Activated CD8-positive, alpha-beta memory T cell treated with anti-CD3 and anti-CD28 coated beads, Interleukin-2, amount 10 ng/mL, durations not matched to agents 7 days and 5 days (primary cell): ENCODE data around the gene KCNN1. TPM values are rescaled to one million over a fixed set of nuclear protein-coding genes. Genes with fewer than 3 reads are reported as not detected.
"Not testable (repeated sequence)": the region's sequence is repeated elsewhere in the genome, so short reads cannot be mapped to it uniquely, and the experiment has no call there.

ENCODE experiments used
- ATAC-seq: fragments of 150-1000 bp; cut with Tn5 transposase; one replicate; pipeline ENCODE4 v1.10.0; 2021; ENCODE audit warnings: moderate library complexity
- CTCF ChIA-PET: fragments of 350-600 bp; sonication (Branson Sonifier 250); formaldehyde crosslinking; loops from one replicate; lab custom pipeline; 2021; ENCODE audit warnings: antibody characterized with exemption; lab: Charles Lee
- DNase-seq: peaks from one replicate; pipeline ENCODE4 v3.0.0-alpha.2; 2020
- H3K27ac Mint-ChIP-seq: one replicate; pipeline ENCODE4 v1.8.0; 2021; ENCODE audit warnings: mild to moderate bottlenecking, mixed read lengths
- H3K27me3 Mint-ChIP-seq: one replicate; pipeline ENCODE4 v1.8.0; 2021; ENCODE audit warnings: mixed read lengths
- H3K36me3 Mint-ChIP-seq: one replicate; pipeline ENCODE4 v1.8.0; 2021; ENCODE audit warnings: mild to moderate bottlenecking, mixed read lengths
- H3K4me1 Mint-ChIP-seq: one replicate; pipeline ENCODE4 v1.8.0; 2021; ENCODE audit warnings: mixed read lengths
- H3K4me3 Mint-ChIP-seq: one replicate; pipeline ENCODE4 v1.8.0; 2021; ENCODE audit warnings: mild to moderate bottlenecking, moderate library complexity, mixed read lengths
- H3K9me3 Mint-ChIP-seq: one replicate; pipeline ENCODE4 v1.8.0; 2022; ENCODE audit warnings: low read depth, mixed read lengths
- total RNA-seq, 2 experiments: library from RNA; stranded (reverse); gene quantifications; one replicate each; pipeline ENCODE4 v1.2.3, GENCODE V29; 2021

Gene KCNN1
- total RNA-seq, 2 experiments from 2014 or later, result 0.21 TPM; not detected in 1

DNA sequence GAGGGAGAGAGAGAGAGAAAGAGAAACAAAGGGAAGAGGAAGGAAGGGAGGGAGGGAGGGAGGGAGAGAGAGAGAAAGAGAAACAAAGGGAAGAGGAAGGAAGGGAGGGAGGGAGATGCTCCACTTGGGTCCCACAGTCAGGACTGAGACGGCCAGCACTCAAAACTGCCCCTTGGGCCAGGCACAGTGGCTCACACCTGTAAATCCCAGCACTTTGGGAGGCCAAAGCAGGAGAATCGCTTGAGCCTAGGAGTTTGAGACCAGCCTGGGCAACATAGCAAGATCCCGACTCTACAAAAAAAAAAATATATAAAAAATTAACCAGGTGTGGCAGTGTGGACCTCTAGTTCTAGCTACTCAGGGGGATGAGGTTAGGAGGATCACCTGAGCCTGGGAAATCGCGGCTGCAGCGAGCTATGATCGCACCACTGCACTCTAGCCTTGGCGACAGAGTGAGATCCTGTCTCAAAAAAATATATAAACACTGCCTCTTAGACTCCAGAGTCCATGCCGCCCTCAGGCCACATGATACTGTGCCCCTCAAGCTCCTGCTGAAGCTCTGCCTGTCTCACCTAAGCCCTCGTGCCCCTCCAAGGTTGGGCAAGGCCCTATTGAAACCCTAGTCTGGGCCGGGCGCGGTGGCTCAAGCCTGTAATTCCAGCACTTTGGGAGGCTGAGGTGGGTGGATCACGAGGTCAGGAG lies 49.5 kb downstream of the KCNN1 start:
- Mint-ChIP-seq H3K36me3 (peaks cover 24% of the 10 kb centered on the region), H3K27ac (no peak overlapping the region), H3K9me3 (no peaks in the 10 kb centered on the region), H3K27me3 (no peaks in the 10 kb centered on the region), H3K4me3 (no peak overlapping the region), H3K4me1 (peaks cover 49% of the 10 kb centered on the region)
- ATAC-seq, result no peak
- CTCF ChIA-PET, result interaction anchor here (1.3 to 9.0 kb wide), 3 partner anchors 8 to 35 kb away, joined by 3 to 35 read pairs (median 4); partner anchors contain the start of gene ARRDC2
- no peak for DNase-seq

DNA sequence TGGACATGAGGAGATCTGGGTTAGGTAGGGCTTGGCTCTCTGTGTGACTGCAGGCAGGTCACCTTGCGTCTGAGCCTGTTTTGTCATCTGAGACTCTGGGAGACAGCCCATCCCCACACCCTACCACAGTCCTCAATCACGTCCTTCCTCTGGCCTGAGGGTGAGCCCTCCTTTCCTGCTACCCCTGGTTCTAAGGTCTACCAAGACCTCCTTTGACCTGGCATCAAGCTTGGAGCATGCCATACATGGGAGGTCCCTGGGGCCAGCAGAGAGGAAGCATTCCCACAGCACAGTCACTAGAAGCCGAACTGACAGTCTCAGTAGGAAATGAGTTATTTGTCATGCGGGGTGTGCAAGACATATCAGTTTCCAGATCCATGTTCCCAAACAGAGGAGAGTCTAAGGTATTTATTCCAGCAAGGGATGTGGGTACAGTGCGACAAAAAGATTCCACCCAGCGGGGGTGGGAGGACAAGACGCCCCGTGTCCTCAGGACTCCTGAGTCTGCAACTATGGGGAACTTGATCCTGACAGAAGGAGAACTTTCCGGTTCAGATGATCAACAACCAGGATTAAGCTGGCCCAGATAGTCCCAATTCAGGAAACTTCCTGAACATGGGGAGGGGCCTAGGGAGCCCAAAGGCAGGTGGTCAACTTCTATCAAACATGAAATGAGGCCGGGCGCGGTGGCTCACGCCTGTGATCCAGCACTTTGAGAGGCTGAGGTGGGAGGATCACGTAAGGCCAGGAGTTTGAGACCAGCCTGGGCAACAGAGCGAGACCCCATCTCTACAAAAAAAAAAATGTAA lies 50.6 kb downstream of the KCNN1 start:
- H3K36me3 Mint-ChIP-seq, result peaks cover 22% of the 10 kb centered on the region
- DNase-seq, result no peak
- no peaks in the 10 kb centered on the region for H3K27me3 Mint-ChIP-seq
- no peak overlapping the region for H3K4me3 Mint-ChIP-seq
- no peak overlapping the region for H3K27ac Mint-ChIP-seq
- H3K4me1 Mint-ChIP-seq, result peaks cover 58% of the 10 kb centered on the region
- CTCF ChIA-PET, result interaction anchor here (1.5 to 9.0 kb wide), 2 partner anchors 9 to 27 kb away, joined by 5 to 35 read pairs; partner anchors contain the start of gene ARRDC2
- ATAC-seq, result no peak
- no peaks in the 10 kb centered on the region for H3K9me3 Mint-ChIP-seq

DNA sequence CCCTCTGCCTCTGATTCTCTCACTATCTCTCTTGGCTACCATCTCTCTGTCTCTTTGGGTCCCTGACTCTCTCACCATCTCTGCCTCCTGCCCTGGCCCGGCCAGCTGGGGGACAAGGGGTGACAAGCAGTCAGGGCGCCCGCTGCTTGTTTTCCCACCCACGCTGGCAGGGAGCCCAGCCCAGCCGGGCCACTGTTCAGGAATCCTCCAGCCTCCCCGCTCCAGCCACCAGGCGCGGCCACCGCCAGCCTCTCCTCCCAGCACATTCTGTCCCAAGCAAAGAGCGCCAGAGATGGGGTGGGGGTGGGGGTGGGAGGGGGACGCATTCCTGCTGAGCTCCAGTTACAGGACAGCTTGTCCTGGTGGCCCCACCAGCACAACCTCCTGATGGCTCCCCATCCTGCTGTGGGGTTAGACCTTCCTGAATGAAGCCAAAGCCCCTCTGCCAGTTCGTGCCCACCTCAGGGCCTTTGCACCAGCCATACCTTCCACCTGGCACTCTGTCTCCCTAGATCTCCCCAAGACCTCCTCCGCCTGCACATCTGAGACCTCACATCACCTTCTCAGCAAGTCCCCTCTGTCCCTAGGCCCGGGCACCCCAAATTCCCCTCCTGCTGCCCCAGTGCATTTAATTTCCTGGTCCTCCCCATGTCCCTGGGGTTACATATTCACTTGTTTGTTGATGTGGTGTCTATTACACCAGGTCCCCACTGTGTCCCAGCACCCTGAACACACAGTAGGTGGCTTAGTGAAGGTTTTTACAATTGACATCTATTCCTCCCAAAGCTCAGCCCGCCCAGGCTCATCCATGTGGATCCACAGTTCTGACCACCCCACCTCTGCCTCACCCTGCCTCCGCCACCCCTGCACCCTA lies 53.5 kb downstream of the KCNN1 start:
- Mint-ChIP-seq H3K4me3 (no peak overlapping the region), H3K4me1 (peaks cover 49% of the 10 kb centered on the region), H3K36me3 (peaks cover 3% of the 10 kb centered on the region), H3K27me3 (no peaks in the 10 kb centered on the region), H3K9me3 (no peaks in the 10 kb centered on the region), H3K27ac (peak overlapping the region; percentile 9)
- ATAC-seq, result no peak
- CTCF ChIA-PET, result interaction anchor here (1.1 to 9.0 kb wide), 3 partner anchors 12 to 66 kb away, joined by 3 to 35 read pairs (median 5); partner anchors contain the start of genes ARRDC2 and IL12RB1
- DNase-seq, result no peak

DNA sequence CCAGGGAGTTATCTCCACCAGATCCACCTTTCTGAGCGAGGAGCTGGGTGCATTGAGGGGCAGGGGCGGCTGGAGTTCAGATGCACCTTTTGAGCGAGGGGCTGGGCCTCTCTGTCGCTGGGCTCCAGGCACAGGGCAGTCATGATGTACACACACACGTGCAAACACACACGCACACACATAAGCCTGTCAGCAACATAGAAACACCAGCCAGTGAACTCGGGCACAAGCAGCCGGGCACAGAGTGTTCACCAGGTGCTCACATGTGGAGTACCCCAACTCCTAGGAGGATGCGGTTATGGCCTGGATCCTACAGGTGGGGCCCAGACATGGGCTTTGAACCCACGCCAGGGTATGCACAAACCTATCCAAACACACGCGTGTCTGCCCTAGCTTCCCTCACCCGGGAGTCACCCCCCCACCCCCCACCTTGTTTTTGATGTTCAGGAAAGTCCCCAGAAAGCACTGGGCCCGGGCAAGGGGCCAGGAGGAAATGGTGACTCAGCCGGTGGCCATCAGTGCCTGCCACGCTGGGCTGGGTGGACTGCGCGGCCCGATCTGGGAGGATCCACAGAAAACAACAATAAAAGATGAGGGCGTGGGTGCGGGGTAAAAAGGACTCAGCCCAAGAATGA lies 54.3 kb downstream of the KCNN1 start:
- no peak for DNase-seq
- peak; percentile 7 for ATAC-seq
- CTCF ChIA-PET, result interaction anchor here (1.1 to 9.0 kb wide), 2 partner anchors 13 to 66 kb away, joined by 3 to 35 read pairs; partner anchors contain the start of genes ARRDC2 and IL12RB1
- peak overlapping the region; percentile 59 for H3K4me3 Mint-ChIP-seq
- no peaks in the 10 kb centered on the region for H3K27me3 Mint-ChIP-seq
- H3K4me1 Mint-ChIP-seq, result peaks cover 45% of the 10 kb centered on the region
- no peaks in the 10 kb centered on the region for H3K9me3 Mint-ChIP-seq
- H3K36me3 Mint-ChIP-seq, result no peaks in the 10 kb centered on the region
- peak overlapping the region; percentile 88 for H3K27ac Mint-ChIP-seq

DNA sequence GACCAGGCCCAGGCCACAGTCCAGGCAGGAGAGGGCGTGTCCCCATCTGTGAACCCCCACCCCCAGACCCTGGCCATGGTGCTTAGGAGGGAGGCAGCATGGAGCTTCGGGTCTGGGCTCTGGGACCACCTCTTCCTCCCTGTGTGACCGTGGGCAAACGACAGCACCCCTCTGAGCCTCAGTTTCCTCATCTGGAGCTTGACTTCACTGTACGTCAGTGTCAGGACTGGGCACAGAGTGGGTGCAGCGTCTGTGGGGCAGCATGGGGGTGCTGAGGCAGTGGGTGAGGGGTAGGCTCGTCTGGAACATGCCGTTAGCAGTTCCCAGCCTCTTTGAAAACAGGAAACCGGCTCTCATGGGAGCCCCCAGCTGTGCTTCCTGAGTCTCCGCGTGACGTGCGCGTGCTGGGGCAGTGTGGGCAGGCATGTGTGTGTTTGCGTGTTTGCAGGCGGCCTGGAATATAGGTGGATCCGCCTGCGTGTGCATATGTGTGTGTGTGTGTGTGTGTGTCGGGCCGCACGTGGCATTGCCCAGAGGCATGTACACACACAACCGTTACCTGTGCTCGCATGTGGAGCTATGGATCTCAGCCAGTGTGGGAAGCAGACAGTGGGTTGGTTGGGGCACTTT lies 56.8 kb downstream of the KCNN1 start:
- peaks cover 39% of the 10 kb centered on the region for H3K4me1 Mint-ChIP-seq
- ATAC-seq, result no peak
- no peak for DNase-seq
- H3K27me3 Mint-ChIP-seq, result no peaks in the 10 kb centered on the region
- H3K36me3 Mint-ChIP-seq, result no peaks in the 10 kb centered on the region
- peak overlapping the region; percentile 66 for H3K27ac Mint-ChIP-seq
- peak overlapping the region; percentile 35 for H3K4me3 Mint-ChIP-seq
- no peaks in the 10 kb centered on the region for H3K9me3 Mint-ChIP-seq
- CTCF ChIA-PET, result interaction anchor here (0.9 to 9.0 kb wide), 5 partner anchors 10 to 85 kb away, joined by 3 to 35 read pairs (median 6); partner anchors contain the start of gene ARRDC2

DNA sequence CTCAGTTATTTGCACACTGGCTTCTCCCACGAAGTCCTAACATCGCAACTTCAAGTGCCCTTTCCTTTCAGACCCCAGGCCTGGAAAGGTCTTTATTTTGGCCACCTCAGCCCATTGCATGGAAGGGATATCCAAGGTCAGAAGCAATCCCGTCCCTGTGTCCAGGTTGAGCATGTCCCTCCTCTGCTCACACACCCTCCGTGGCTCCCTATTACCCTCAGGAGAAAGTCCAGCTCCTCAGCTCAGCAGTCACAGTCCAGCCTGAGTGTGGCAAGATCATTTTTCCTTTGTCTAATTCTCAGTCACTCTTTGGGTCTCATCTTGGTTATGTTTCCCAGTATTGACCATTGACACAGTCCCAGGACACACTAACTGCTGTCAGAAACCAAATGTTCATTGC lies 60.2 kb downstream of the KCNN1 start:
- peaks cover 19% of the 10 kb centered on the region for H3K4me1 Mint-ChIP-seq
- H3K27ac Mint-ChIP-seq, result no peak overlapping the region
- H3K27me3 Mint-ChIP-seq, result no peaks in the 10 kb centered on the region
- no peak overlapping the region for H3K4me3 Mint-ChIP-seq
- no peaks in the 10 kb centered on the region for H3K9me3 Mint-ChIP-seq
- ATAC-seq, result no peak
- DNase-seq, result no peak
- CTCF ChIA-PET, result interaction anchor here (1.3 kb wide), 1 partner anchor 20 kb away, joined by 3 read pairs; no protein-coding TSS in a partner anchor
- H3K36me3 Mint-ChIP-seq, result no peaks in the 10 kb centered on the region

DNA sequence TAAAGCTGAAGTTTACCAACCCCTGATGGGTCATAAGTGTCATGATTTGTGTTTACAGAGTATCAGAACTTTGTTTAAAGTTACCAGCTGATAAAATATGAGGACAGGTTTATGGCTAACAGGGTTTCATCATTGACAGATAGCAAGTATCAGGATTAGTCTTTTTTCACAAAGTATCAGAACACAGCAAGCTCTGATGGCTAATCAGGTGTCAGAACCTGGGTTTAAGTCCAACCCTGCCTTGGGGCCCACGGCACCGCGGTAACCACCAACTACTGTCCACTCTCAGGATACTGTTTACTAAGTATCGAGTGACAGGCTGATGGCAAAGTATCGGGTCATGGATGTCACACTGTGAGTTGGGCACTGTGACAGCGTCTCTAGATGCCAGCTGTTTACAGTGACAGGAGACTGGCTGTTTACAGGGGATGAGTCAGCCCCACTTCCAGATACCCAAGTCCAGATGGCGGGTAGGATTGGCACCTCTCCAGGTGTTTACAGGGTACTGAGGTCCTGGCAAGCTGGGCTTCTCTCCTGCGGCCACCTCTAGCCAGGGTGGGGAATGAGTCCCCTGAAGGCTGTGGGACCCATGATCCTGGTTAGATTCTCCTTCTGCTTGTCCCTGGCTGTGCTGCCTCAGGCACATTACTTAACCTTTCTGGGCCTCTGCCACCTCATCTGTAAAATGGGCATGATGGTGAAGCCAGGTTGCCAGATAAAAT lies 62.9 kb downstream of the KCNN1 start:
- H3K27ac Mint-ChIP-seq, result no peak overlapping the region

DNA sequence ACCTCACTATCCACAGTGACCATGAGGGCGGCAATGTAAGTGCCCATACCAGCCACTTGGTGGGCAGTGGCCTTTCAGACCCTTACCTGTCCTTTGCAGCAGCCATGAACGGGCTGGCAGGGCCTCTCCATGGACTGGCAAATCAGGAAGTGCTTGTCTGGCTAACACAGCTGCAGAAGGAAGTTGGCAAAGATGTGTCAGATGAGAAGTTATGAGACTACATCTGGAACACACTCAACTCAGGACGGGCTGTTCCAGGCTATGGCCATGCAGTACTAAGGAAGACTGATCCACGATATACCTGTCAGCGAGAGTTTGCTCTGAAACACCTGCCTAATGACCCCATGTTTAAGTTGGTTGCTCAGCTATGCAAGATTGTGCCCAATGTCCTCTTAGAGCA lies 64.5 kb downstream of the KCNN1 start:
- DNase-seq, CTCF ChIA-PET, H3K9me3 Mint-ChIP-seq, H3K4me1 Mint-ChIP-seq, H3K27me3 Mint-ChIP-seq, H3K4me3 Mint-ChIP-seq, ATAC-seq, H3K36me3 Mint-ChIP-seq, H3K27ac Mint-ChIP-seq: not testable (repeated sequence)

More for the DNA sequence above, 62.9 kb downstream of the KCNN1 start:
- DNase-seq (no peak), ATAC-seq (no peak)
- H3K4me3 Mint-ChIP-seq, result no peak overlapping the region
- CTCF ChIA-PET, result interaction anchor here (1.0 to 2.0 kb wide), 5 partner anchors 12 to 29 kb away, joined by 3 to 6 read pairs (median 3); no protein-coding TSS in a partner anchor
- no peaks in the 10 kb centered on the region for H3K36me3 Mint-ChIP-seq
- no peaks in the 10 kb centered on the region for H3K27me3 Mint-ChIP-seq
- no peaks in the 10 kb centered on the region for H3K9me3 Mint-ChIP-seq
- peaks cover 2% of the 10 kb centered on the region for H3K4me1 Mint-ChIP-seq

DNA sequence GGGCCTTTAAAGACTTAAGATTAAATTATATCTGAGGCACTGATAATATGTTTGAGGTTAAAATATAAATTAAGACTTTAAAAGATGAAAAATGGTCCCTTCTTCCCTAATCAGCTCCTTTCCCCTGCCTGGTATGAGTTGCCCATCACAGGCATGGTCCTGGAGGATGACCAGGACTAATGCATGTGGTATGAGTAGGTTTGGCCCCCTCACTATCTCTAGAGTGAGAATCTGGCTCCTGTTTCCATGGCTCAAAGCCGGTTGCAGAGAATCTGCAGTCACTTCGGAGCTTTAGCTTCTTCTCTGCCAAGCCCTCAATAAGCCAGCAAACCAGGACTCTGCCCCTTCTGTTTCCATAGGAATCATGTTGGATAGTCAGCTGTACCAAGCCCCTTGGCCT lies 65.2 kb downstream of the KCNN1 start:
- CTCF ChIA-PET, H3K27ac Mint-ChIP-seq, H3K27me3 Mint-ChIP-seq, H3K4me3 Mint-ChIP-seq, H3K4me1 Mint-ChIP-seq, H3K36me3 Mint-ChIP-seq, DNase-seq, H3K9me3 Mint-ChIP-seq, ATAC-seq: not testable (repeated sequence)

DNA sequence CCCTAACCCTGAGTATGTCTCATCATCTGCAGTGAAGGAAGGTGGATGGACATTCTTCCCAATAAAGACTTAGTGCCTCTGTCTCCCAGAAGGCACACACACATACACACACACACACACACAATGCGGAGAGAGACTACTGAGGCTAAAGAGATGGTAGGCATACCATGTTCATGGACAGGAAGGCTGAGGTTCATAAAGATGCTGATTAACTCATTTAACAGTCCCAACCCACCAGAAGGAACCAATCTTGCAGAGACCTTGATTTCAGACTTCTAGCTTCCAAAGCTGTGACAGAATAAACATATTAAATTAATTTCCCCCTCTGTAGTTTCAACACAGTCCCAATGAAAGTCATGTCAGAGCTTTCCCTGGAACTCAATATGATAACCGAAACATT lies 74.1 kb downstream of the KCNN1 start:
- Mint-ChIP-seq H3K27me3 (peaks cover 22% of the 10 kb centered on the region), H3K4me3 (no peak overlapping the region), H3K27ac (no peak overlapping the region), H3K9me3 (peaks cover 6% of the 10 kb centered on the region), H3K36me3 (peaks cover 2% of the 10 kb centered on the region), H3K4me1 (peaks cover 28% of the 10 kb centered on the region)
- DNase-seq (no peak), ATAC-seq (no peak)
- CTCF ChIA-PET, result no interaction called here

DNA sequence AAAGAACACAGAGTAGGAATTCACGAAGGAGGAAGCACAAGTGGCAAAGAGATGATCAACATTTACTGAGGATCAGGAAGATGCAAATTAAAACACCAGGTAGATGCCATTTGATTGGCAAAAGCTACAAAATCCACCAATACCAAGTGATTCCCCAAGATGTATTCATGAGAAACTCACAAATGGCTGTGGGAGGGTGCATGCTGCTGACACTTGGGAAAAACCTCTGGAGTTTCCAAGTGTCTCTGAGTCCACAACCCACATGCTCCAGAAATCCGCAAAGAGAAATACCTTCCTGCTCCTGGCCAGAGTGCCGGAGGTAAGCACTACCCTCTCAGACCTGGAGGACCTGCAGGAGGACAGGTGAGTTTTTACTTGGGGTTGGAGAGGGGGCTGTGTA lies 76.8 kb downstream of the KCNN1 start:
- Mint-ChIP-seq H3K9me3 (peaks cover 6% of the 10 kb centered on the region), H3K27me3 (peaks cover 26% of the 10 kb centered on the region), H3K27ac (no peak overlapping the region), H3K36me3 (peaks cover 2% of the 10 kb centered on the region), H3K4me3 (peak overlapping the region; percentile 0), H3K4me1 (peaks cover 31% of the 10 kb centered on the region)
- ATAC-seq, result no peak
- DNase-seq, result no peak
- CTCF ChIA-PET, result no interaction called here
